IPS-NIHi7 (cell line): Measurements from ENCODE around the gene SFXN1.
A peak's percentile ranks its signal among the peaks of the same experiment; 100 is the strongest.
"Not testable (repeated sequence)": the region's sequence is repeated elsewhere in the genome, so short reads cannot be mapped to it uniquely, and the experiment has no call there.

Experiments
- DNase-seq: peaks from one replicate; pipeline ENCODE4 v3.0.0; 2012; ENCODE audit warnings: mixed read lengths; ENCODE audit errors: extremely low spot score

The SFXN1 gene

GRCh38 chr5:175494264-175495183, 16.2 kb downstream of the SFXN1 start:
- DNase-seq = no peak

DNA sequence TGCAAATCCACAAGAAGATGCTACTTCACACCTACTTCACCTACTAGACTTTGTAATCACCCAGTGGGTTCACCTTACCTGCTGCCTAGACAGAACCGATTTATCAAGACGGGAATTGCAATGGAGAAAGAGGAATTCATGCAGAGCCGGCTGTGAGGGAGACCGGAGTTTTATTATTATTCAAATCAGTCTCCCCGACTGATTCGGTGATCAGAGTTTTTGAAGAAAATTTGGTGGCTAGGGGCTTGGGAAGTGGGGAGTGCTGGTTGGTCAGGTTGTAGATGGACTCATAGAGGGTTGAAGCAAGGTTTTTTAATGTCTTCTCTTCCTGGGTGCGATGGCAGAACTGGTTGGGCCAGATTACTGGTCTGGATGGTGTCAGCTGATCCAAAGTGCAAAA, 23.4 kb downstream of the SFXN1 start:
- DNase-seq = no peak

GRCh38 chr5:175507671-175508070, 29.3 kb downstream of the SFXN1 start:
- not testable (repeated sequence) for DNase-seq

- DNase-seq = no peak
These were observed 30.5 kb downstream of the SFXN1 start for GRCh38 chr5:175508896-175509295.

DNA sequence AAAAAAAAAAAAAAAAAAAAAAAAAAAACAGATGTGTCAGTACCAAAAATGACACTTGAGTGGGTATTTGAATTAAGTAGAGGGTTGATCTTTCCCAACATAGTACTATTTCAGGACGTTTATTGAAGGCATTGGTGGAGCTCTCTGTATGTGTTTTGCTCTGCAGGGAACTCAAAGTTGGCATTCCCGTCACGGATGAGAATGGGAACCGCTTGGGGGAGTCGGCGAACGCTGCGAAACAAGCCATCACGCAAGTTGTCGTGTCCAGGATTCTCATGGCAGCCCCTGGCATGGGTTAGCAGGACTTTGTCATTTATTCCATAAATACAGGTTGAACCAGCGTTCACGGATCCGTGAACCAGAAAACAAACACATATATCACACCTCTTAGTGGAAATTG, 34.9 kb downstream of the SFXN1 start:
- DNase-seq = no peak

- DNase-seq = no peak
These were observed 35.4 kb downstream of the SFXN1 start for GRCh38 chr5:175513726-175514125.

DNA sequence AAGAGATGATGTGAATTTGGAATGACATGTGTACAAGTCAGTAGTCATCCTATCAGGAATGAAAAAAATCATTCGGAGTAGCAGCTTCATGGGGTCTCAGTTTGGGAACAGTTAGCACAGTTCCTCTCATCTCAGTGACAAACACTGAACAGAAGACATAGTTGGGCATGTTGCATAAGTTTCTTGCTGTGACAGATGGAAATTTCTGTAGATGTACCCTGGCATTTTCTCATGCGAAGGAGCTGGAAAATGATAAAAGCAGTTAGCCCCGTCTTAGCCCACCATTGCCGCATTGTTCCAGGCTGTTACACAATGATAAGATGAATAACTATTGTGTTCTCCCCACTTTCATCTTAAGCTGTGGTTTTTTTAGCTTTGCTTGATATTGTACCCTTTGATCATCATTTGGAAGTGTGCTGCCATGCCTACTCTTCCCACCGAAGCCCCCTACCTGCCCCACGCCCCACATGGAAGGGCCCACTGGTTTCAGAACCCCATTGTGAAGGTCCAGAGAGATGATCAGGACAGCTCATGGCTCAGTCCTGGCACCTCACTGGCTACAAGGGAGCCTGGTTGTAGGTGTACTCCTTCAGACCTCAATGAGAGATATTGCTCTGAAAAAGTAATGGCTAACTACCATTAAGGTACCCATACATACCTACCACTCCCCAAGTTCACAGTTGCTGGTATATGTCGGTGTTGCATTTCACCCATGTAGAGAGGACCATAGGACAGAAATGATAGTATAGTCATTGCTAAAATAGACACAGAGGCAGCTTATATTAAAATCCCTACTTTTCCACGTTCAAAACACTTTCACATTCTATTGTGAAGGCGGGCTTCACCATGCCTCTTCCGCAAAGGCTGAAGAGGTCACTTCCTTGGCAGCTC, 38.8 kb downstream of the SFXN1 start:
- DNase-seq = no peak

DNA sequence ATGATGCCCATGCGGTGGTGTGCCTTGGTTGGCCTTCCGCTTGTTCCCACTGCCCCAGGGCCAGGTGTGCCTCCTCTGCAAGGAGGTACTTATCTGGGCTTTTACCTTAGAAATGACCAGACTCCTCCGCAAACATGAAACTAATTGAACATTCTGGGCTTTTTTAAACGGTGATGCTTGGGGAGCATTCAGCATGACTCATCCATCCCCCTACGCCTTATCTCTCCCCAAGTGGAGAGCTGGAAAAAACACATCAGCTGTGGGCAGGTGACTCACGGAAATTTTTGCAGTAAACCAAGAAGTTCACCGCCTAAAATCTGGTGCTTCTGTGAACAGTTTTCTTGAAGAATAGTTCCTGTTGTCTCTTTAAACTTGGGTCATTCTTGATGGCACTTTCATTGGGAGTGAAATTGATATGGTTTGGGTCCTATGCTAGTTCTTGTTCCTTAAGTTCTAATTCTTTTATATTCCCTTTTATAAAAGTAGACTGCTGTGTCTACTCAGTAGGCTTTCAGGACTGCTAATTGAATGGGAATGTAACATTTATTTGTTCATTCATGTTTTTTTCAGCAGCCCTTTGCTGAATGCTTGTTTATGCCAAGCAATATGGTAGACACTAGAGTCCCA, 39.6 kb downstream of the SFXN1 start:
- no peak for DNase-seq

DNA sequence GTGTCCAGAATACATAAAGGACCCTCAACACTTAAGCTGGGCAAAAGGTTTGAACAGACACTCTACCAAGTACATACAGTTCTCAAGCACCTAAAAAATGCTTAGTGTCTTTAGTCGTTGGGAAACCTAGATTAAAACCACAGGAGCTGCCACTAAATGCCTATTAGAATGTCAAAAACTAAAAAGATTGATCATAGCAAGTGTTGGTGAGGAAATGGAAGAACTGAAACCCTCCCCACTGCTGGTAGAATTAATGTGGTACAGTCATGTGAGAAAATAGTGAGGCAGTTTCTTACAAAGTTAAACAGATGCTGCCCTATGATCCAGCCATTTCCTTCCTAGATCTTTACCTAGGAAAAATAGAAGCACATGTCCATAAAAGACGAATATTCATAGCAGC, 40.6 kb downstream of the SFXN1 start:
- no peak for DNase-seq

DNA sequence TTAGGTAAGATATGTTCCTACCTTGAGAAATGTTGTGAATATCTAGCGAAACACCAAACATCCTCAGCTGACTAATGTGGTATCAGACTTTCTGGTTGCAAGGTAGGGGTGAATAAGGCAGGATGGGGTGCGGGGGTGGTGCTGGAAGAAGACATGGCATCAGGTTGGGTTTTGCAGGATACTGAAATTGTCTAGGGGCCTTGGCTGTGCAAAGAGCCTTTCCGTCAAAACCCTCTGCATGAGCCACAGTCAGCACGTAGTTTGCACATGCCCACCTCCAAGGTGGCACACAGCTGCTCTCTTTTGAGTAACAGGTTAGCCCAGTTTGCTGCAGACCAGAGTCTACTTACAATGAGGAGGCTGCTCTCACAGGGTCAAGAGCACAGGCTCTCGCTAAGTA, 42.0 kb downstream of the SFXN1 start:
- no peak for DNase-seq

DNA sequence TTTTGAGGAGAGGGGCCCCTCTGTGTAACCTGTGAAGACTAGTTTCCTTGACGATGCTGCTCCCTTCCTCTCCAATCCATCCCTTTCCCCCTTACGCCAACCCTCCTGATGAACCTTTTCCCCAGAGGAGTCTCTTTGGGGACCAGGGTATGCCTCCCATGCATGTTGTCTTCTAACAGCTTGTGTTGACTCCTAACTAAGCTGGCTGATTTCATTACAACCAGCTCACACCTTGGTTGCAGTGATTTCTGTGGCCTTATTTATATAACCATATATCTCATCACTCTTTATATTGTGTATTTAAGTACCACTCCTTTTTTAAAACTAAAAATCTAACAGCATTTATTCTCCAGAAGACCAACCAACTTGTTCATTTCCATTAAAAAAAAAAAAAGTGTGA, 42.5 kb downstream of the SFXN1 start:
- DNase-seq = no peak

DNA sequence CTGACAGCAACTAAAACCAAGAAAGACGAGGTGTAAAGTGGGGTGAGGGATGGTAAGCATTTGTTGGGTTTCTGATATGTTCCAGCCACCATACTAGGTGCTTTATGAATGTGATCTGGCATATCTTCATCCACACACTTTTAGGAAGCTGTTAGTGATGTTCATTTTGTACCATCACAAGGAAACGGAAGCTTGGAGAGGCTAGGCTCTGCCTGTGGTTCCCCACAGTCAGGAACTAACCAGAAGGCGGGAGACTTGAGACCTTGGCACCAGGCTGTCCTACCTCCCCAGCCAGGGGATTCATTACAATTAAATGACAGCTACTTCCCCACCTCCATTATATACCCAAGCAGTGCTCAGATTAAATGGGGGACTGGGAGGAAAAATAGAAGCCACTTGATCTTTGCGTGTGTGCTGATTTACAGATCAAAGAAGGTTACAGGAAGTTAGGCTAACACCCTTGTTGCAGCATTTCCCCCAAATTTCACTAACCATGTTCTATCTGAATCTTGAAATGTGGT, 43.0 kb downstream of the SFXN1 start:
- no peak for DNase-seq

GRCh38 chr5:175523292-175523691, 44.9 kb downstream of the SFXN1 start:
- DNase-seq = no peak

DNA sequence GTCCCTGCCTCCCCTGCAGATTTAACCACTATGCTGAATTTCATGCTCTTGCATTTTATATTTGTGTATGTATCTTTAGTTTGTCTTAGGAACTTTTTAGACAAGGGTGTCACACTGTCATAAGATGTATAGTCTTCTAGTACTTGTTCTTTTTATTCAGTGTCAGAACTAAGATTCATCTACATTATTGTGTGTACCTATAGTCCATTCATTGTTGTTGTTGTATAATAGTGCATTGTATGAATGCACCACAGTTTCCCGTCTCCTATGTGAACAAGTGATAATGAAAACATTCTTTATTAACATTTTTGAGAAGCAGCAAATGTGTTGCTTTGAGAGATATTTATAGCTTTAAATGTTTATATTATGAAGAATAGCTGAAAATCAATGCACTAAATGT, 45.9 kb downstream of the SFXN1 start:
- DNase-seq = no peak

- no peak for DNase-seq
These were observed 48.3 kb downstream of the SFXN1 start for GRCh38 chr5:175526691-175527090.

- DNase-seq = no peak
These were observed 53.0 kb downstream of the SFXN1 start for GRCh38 chr5:175531361-175531760.

DNA sequence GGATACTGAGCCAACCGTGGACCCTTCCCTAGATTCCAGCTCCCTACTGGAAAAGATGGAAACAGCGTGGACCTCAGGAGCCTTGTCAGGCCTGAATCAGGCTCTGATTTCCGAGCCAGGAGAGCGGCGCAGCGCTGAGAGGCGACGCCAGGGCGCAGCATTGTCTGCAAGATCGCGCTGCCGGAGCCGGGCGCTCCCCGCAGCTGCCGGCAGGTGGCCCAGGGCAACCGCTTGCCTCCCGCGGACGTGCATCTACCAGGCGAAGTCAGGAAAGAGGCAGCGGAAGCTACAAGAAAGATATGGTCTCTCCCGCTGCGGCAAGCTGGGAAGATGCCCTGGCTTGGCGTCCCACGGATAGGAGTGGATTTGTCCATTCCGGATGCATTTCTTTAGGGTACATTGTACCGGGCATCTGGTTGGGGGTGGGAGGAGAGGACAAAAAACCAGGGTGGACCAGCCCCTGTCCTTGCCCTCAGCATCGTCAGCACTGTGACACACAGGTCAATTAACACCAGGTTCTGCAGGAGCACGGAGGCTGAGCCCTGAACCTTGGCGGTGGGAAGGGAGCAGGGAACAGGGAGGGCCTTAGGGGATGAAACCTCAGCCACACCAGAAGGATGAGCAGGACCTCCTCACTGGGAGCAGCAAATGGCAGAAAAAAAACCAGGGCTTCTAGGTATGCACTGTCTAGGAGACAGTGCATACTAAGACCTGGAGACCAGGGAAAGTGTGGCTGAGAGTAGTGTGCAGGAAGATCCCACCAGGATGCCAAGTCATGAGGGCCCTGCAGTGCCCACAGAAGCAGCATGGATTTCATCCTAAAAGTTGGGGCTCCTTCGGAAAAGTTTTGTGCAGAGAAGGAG, 55.9 kb downstream of the SFXN1 start:
- DNase-seq = peak; percentile 94

GRCh38 chr5:175535331-175535730, 57.0 kb downstream of the SFXN1 start:
- DNase-seq = not testable (repeated sequence)

DNA sequence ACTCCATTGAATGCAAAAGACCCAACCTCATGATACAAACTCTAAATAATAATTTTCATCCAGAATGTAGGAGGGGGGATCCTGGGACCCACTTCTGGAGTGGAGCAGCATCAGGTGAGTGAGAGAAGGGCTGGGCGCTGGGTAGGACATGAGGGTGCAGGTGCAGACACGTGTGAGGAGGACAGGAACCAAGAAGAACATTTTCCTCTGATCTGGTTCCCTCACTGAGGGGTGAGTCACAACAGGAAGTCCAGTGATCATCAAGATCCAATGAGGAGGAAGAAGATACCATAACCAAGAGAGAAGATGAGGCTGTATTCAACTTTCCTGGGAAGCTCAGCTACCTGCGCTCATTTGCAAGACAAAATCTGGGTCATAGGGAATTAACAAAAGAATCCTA, 57.4 kb downstream of the SFXN1 start:
- no peak for DNase-seq

- DNase-seq = no peak
These were observed 60.2 kb downstream of the SFXN1 start for GRCh38 chr5:175538576-175538975.

GRCh38 chr5:175539936-175540335, 61.6 kb downstream of the SFXN1 start:
- DNase-seq = no peak
